Prostate gland (tissue), 2 donors: ENCODE measurements around the gene PFN1.

Source experiments
- CTCF ChIP-seq, 4 experiments: fragments of 200-600 bp in 2 of 4; fragments of 450-650 bp in 2 of 4; sonication (generic) in 2 of 4; IDR thresholded peaks; 1 replicate in 3 of 4; 2 replicates in 1 of 4; pipeline ENCODE4 v1.5.1; 2016 to 2019; ENCODE audit warnings: antibody characterized with exemption in 4 of 4, mild to moderate bottlenecking in 2 of 4, moderate library complexity in 2 of 4
- POLR2A ChIP-seq: fragments of 450-650 bp; IDR thresholded peaks from one replicate; pipeline ENCODE4 v1.6.1; 2016; ENCODE audit warnings: antibody characterized with exemption, mild to moderate bottlenecking

DNA sequence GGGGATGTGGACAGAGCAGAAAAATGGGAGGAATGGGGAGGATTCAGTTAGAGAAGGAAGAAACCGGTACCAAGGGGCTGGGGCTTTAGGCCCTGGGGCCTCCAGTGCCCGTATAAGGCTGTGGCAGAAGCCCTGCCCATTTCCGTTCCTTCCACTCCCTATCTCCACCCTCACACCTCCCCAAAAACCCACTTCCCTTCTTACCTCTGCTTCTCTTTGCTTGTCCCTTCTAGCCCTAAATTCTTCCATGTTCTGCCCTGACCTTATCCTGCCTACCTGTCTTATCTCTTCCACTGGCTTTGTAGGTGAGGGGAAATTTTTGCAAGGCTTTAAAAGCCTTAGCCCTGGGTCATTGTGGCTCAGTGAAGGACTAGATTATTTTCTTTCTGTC, 4.2 kb downstream of the PFN1 start:
- TF ChIP-seq CTCF (IDR thresholded peaks at IDR 0.05) (no peak), POLR2A (no peak)
